Activated CD8-positive, alpha-beta T cell treated with anti-CD3 and anti-CD28 coated beads for 36 hours (primary cell): ENCODE measurements around the gene ABHD8. TPM values are rescaled to one million over a fixed set of nuclear protein-coding genes. Genes with fewer than 3 reads are reported as not detected.

Experiments used
- ATAC-seq: fragments of 200-7000 bp; cut with Tn5 transposase; one replicate; pipeline ENCODE4 v1.10.0; 2021; ENCODE audit warnings: mild to moderate bottlenecking, moderate library complexity
- CTCF ChIA-PET: fragments of 350-600 bp; sonication (Branson Sonifier 250); formaldehyde crosslinking; loops from one replicate; lab custom pipeline; 2021; ENCODE audit warnings: antibody characterized with exemption; lab: Charles Lee
- POLR2A ChIA-PET: fragments of 350-600 bp; sonication (Branson Sonifier 250); formaldehyde crosslinking; loops from one replicate; lab custom pipeline; 2021; ENCODE audit warnings: antibody characterized with exemption; lab: Charles Lee
- DNase-seq: peaks from one replicate; pipeline ENCODE4 v3.0.0-alpha.2; 2020
- H3K27ac Mint-ChIP-seq: one replicate; pipeline ENCODE4 v1.8.0; 2021; ENCODE audit warnings: mild to moderate bottlenecking, mixed read lengths
- H3K27me3 Mint-ChIP-seq: one replicate; pipeline ENCODE4 v1.8.0; 2021; ENCODE audit warnings: mixed read lengths
- H3K36me3 Mint-ChIP-seq: one replicate; pipeline ENCODE4 v1.8.0; 2021; ENCODE audit warnings: low read depth, mixed read lengths
- H3K4me1 Mint-ChIP-seq: one replicate; pipeline ENCODE4 v1.8.0; 2021; ENCODE audit warnings: low read depth, mixed read lengths
- H3K4me3 Mint-ChIP-seq: one replicate; pipeline ENCODE4 v1.8.0; 2021; ENCODE audit warnings: mild to moderate bottlenecking, moderate library complexity, mixed read lengths
- H3K9me3 Mint-ChIP-seq: one replicate; pipeline ENCODE4 v1.8.0; 2021; ENCODE audit warnings: mixed read lengths
- CTCF ChIP-seq: fragments of 200-600 bp; IDR thresholded peaks from one replicate; pipeline ENCODE4 v1.8.0; 2022; ENCODE audit warnings: antibody characterized with exemption, mild to moderate bottlenecking
- intact Hi-C: fragments of 100-400 bp; cut with micrococcal nuclease; formaldehyde crosslinking; loops from one replicate; pipeline ENCODE4 v1.10.0; 2022
- total RNA-seq, 2 experiments: library from RNA; stranded (reverse); gene quantifications; one replicate each; pipeline ENCODE4 v1.2.3, GENCODE V29; 2021

ABHD8 gene
- total RNA-seq, 2 experiments from 2014 or later: 5.0 to 6.0 TPM

DNA sequence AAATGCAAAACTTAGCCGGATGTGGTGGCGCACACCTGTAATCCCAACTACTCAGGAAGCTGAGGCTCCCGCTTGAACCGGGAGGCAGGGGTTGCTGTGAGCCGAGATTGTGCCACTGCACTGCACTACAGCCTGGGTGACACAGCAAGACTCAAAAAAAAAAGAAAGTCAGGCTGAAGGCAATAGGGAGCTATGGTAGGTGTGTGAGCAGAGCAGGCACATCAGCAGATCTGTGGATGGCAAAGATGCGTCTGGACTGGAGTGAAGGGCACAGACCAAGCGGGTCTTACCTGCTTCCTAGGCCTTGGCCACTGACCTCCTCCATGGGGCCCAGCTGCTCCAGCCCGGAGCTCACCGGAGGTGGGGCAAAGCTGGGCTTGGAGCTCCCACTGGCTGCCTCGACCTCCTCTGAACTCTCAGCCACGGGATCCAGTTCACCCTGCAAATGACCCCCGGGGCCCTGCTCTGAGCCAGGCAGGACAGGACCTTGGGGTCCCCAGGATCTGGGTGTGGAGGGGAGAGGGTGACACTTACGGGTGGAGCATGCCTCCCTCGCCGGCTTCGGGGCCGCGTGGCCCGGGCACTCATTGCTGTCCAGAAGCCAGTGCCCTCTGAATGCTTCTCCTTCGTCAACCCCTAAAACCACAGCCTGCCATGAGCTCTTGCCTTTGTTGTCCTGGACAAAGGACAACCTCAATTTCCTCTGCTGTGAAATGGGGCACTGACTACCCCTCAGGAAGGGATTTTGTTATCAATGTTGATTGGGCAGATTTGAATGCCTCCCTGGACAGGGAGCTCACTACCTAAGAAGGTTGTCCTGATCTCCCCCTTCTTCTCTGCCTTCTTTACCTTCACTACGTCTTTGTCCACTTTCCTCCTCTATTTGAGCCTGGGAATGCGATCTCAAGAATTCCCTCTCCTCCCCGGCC is 39.2 kb downstream of the ABHD8 start:
- Mint-ChIP-seq H3K4me3 (no peak overlapping the region), H3K36me3 (peaks cover 1% of the 10 kb centered on the region), H3K4me1 (peaks cover 21% of the 10 kb centered on the region), H3K27me3 (no peaks in the 10 kb centered on the region), H3K9me3 (no peaks in the 10 kb centered on the region), H3K27ac (peak overlapping the region; percentile 6)
- POLR2A ChIA-PET: interaction anchor here (0.6 to 5.7 kb wide), 3 partner anchors 18 to 680 kb away, joined by 3 to 36 read pairs (median 6); partner anchors contain the start of gene ANKLE1
- CTCF ChIA-PET: interaction anchor here (1.2 to 5.9 kb wide), 4 partner anchors 19 to 125 kb away, joined by 3 to 46 read pairs (median 3); partner anchors contain the start of gene ANKLE1
- ATAC-seq (no peak), DNase-seq (no peak)
- intact Hi-C loops: no loop called here
- TF ChIP-seq CTCF: no peak

- Mint-ChIP-seq H3K4me3 (no peak overlapping the region), H3K27ac (no peak overlapping the region), H3K27me3 (no peaks in the 10 kb centered on the region), H3K36me3 (no peaks in the 10 kb centered on the region), H3K4me1 (peaks cover 15% of the 10 kb centered on the region), H3K9me3 (no peaks in the 10 kb centered on the region)
- no peak for ATAC-seq
- TF ChIP-seq CTCF: no peak
- intact Hi-C loops: no loop called here
- DNase-seq: no peak
- ChIA-PET POLR2A (interaction anchor here (0.9 to 1.0 kb wide), 2 partner anchors 19 to 126 kb away, joined by 3 read pairs; partner anchors contain the start of gene ANKLE1), CTCF (interaction anchor here (1.1 to 1.2 kb wide), 2 partner anchors 13 to 43 kb away, joined by 3 to 5 read pairs; partner anchors contain the start of gene MRPL34)
These were observed 40.7 kb downstream of the ABHD8 start for GRCh38 chr19:17262557-17262956.

GRCh38 chr19:17260842-17261325 is 42.3 kb downstream of the ABHD8 start:
- Mint-ChIP-seq H3K4me1 (peaks cover 8% of the 10 kb centered on the region), H3K4me3 (no peak overlapping the region), H3K36me3 (no peaks in the 10 kb centered on the region), H3K9me3 (no peaks in the 10 kb centered on the region), H3K27ac (no peak overlapping the region), H3K27me3 (no peaks in the 10 kb centered on the region)
- DNase-seq: peak; percentile 94
- ATAC-seq: peak; percentile 100
- peak; percentile 84 for TF ChIP-seq CTCF
- ChIA-PET POLR2A (interaction anchor here (0.6 to 3.0 kb wide), 2 partner anchors 21 to 194 kb away, joined by 3 to 9 read pairs; partner anchors contain the start of gene ANKLE1), CTCF (interaction anchor here (0.7 to 6.3 kb wide), 17 partner anchors 9 to 196 kb away, joined by 3 to 46 read pairs (median 5); partner anchors contain the start of genes ANKLE1 and USE1)
- intact Hi-C loops: no loop called here

DNA sequence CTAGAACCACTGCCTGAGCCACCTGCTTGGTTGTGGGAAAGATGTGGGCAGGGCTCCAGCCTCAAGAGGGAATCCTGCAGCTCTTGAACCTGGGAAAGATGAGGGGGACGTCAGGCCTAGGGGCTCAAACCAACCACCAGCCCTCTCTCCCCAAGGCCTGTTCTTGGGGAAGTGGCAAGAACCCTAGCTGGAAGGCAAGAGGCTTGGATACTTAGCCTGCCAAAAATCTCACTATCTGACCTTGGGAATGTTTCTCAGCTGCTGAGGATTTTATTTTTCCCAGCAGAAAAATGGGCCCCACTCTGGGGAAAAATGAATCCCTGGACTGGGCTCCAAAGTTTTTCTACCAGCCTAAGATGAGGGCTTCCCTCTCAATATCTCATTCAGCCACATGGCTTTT is 43.3 kb downstream of the ABHD8 start:
- CTCF ChIA-PET: interaction anchor here (0.7 to 6.3 kb wide), 19 partner anchors 8 to 195 kb away, joined by 3 to 46 read pairs (median 4); partner anchors contain the start of genes ANKLE1 and USE1
- intact Hi-C loops: no loop called here
- H3K27ac Mint-ChIP-seq: no peak overlapping the region

More for the DNA sequence above, 43.3 kb downstream of the ABHD8 start:
- TF ChIP-seq CTCF: no peak
- POLR2A ChIA-PET: interaction anchor here (0.6 to 3.0 kb wide), 2 partner anchors 22 to 193 kb away, joined by 3 to 9 read pairs; partner anchors contain the start of gene ANKLE1
- DNase-seq (no peak), ATAC-seq (no peak)
- Mint-ChIP-seq H3K9me3 (no peaks in the 10 kb centered on the region), H3K4me3 (no peak overlapping the region), H3K4me1 (peaks cover 8% of the 10 kb centered on the region), H3K27me3 (no peaks in the 10 kb centered on the region), H3K36me3 (no peaks in the 10 kb centered on the region)
